ENCODE data around the gene GULP1. TPM values are rescaled to one million over a fixed set of nuclear protein-coding genes. Genes with fewer than 3 reads are reported as not detected.

Gene GULP1
- total and polyA plus RNA-seq, 2 of the 13 experiments (the other 11 are each of a cell fraction or from before 2014, with no cell fraction given): 0.15 TPM; not detected in 1

DNA sequence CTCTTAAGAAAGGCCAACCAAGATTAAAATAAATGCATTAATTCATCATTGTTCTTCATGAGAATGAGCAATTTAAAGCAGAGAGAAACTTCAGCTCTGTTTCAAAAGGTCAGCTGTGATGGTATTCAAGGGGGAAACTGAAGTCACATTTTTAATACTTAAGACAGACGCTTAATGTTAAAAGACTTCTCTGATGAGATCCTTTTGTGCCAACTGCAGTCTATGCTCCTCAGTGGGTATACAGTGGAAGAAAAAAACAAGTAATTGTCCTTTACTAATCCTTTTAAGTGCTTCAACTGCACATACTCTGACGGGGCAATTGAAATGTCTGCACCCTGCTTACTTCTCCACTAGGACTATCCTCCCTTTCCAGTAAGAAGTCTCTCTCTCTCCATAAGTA lies 309.7 kb downstream of the GULP1 start:
- CTCF ChIA-PET (ENCODE audit: low intra/inter-chr PET ratio, low total read pairs): no interaction called here
- Histone ChIP-seq H3K4me2 (ENCODE audit: low read depth, low read length) (no peak overlapping the region), H3K4me1 (ENCODE audit: insufficient read depth, low read length) (peaks cover 6% of the 10 kb centered on the region; the same call in 1 of the 2 replicates), H3K9me3 (ENCODE audit: low read length) (no peaks in the 10 kb centered on the region), H3K4me3 (replicated peaks in 1 of 3; ENCODE audit: insufficient read depth in 1 of 3, low read depth in 2 of 3, low read length in 3 of 3) (no peak overlapping the region), H3K27me3 (ENCODE audit: control insufficient read depth in 1 of 2, insufficient read depth in 2 of 2, low read length in 2 of 2) (no peaks in the 10 kb centered on the region), H3K79me2 (ENCODE audit: insufficient read depth, low read length) (no peaks in the 10 kb centered on the region), H2AFZ (ENCODE audit: low read length) (no peak overlapping the region), H3K27ac (ENCODE audit: extremely low read length, insufficient read depth, low read length) (no peak overlapping the region), H3K9ac (ENCODE audit: insufficient read depth, low read depth, low read length) (no peak overlapping the region), H3K36me3 (replicated peaks in 1 of 2; ENCODE audit: control insufficient read depth in 1 of 2, insufficient read depth in 2 of 2, low read length in 2 of 2) (no peaks in the 10 kb centered on the region), H4K20me1 (ENCODE audit: insufficient read depth, low read length) (no peaks in the 10 kb centered on the region)
- ATAC-seq: no peak
- intact Hi-C loops (cut with micrococcal nuclease; ENCODE audit: unreplicated experiment) (no loop called here), in situ Hi-C loops (cut with HindIII; ENCODE audit: extremely low pct_ligation_motif_present, low pct_unique_long_range_greater_than_20kb) (no loop called here)
- TF ChIP-seq, protein P1, sequence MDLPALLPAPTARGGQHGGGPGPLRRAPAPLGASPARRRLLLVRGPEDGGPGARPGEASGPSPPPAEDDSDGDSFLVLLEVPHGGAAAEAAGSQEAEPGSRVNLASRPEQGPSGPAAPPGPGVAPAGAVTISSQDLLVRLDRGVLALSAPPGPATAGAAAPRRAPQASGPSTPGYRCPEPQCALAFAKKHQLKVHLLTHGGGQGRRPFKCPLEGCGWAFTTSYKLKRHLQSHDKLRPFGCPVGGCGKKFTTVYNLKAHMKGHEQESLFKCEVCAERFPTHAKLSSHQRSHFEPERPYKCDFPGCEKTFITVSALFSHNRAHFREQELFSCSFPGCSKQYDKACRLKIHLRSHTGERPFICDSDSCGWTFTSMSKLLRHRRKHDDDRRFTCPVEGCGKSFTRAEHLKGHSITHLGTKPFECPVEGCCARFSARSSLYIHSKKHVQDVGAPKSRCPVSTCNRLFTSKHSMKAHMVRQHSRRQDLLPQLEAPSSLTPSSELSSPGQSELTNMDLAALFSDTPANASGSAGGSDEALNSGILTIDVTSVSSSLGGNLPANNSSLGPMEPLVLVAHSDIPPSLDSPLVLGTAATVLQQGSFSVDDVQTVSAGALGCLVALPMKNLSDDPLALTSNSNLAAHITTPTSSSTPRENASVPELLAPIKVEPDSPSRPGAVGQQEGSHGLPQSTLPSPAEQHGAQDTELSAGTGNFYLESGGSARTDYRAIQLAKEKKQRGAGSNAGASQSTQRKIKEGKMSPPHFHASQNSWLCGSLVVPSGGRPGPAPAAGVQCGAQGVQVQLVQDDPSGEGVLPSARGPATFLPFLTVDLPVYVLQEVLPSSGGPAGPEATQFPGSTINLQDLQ (CRISPR knock-in tag; IDR thresholded peaks at IDR 0.05): no peak
- TF ChIP-seq SRSF4 (IDR thresholded peaks at IDR 0.05; ENCODE audit: low read depth, low read length, poor library complexity, severe bottlenecking) (no peak), ARNTL (CRISPR knock-in tag; IDR thresholded peaks at IDR 0.05) (no peak), KAT2B (IDR thresholded peaks at IDR 0.05; ENCODE audit: borderline replicate concordance, low read depth, low read length) (no peak), PCBP1 (IDR thresholded peaks at IDR 0.05; ENCODE audit: borderline replicate concordance, low read depth, low read length) (no peak), ZZZ3 (CRISPR knock-in tag; IDR thresholded peaks at IDR 0.05; ENCODE audit: borderline replicate concordance) (no peak), HDAC2 (CRISPR knock-in tag; IDR thresholded peaks at IDR 0.05) (no peak), NCOA5 (CRISPR knock-in tag; IDR thresholded peaks at IDR 0.05) (no peak), ELF4 (CRISPR knock-in tag; IDR thresholded peaks at IDR 0.05; ENCODE audit: borderline replicate concordance) (no peak), FOXJ3 (CRISPR knock-in tag; IDR thresholded peaks at IDR 0.05; ENCODE audit: borderline replicate concordance) (no peak), KLF9 (CRISPR knock-in tag; IDR thresholded peaks at IDR 0.05; ENCODE audit: low read depth) (no peak), ZNF343 (CRISPR knock-in tag; IDR thresholded peaks at IDR 0.05) (no peak), RXRA (CRISPR knock-in tag; IDR thresholded peaks at IDR 0.05) (no peak), ELF1 (CRISPR knock-in tag; IDR thresholded peaks at IDR 0.05) (no peak), ZSCAN22 (CRISPR knock-in tag; IDR thresholded peaks at IDR 0.05) (no peak)
- TF ChIP-seq, protein P2, sequence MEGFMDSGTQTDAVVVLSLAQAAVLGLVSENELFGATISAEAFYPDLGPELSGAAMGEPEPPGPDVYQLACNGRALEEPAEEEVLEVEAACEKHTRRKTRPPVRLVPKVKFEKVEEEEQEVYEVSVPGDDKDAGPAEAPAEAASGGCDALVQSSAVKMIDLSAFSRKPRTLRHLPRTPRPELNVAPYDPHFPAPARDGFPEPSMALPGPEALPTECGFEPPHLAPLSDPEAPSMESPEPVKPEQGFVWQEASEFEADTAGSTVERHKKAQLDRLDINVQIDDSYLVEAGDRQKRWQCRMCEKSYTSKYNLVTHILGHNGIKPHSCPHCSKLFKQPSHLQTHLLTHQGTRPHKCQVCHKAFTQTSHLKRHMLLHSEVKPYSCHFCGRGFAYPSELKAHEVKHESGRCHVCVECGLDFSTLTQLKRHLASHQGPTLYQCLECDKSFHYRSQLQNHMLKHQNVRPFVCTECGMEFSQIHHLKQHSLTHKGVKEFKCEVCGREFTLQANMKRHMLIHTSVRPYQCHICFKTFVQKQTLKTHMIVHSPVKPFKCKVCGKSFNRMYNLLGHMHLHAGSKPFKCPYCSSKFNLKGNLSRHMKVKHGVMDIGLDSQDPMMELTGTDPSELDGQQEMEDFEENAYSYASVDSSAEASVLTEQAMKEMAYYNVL (CRISPR knock-in tag; IDR thresholded peaks at IDR 0.05; ENCODE audit: borderline replicate concordance): no peak
- TF ChIP-seq, protein P3, sequence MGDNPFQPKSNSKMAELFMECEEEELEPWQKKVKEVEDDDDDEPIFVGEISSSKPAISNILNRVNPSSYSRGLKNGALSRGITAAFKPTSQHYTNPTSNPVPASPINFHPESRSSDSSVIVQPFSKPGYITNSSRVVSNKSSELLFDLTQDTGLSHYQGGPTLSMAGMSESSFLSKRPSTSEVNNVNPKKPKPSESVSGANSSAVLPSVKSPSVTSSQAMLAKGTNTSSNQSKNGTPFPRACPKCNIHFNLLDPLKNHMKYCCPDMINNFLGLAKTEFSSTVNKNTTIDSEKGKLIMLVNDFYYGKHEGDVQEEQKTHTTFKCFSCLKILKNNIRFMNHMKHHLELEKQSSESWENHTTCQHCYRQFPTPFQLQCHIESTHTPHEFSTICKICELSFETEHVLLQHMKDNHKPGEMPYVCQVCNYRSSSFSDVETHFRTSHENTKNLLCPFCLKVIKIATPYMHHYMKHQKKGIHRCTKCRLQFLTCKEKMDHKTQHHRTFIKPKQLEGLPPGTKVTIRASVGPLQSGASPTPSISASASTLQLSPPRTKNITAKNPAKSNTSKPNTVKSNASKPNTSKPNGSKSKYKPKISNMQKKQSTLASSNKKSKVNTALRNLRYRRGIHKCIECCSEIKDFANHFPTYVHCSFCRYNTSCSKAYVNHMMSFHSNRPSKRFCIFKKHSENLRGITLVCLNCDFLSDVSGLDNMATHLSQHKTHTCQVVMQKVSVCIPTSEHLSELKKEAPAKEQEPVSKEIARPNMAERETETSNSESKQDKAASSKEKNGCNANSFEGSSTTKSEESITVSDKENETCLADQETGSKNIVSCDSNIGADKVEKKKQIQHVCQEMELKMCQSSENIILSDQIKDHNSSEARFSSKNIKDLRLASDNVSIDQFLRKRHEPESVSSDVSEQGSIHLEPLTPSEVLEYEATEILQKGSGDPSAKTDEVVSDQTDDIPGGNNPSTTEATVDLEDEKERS (CRISPR knock-in tag; IDR thresholded peaks at IDR 0.05): no peak
- POLR2A ChIA-PET: no interaction called here
- no peak for DNase-seq (ENCODE audit: low spot score)
- no peak for FAIRE-seq
- BruUV-seq (replicated peaks): no TSS peak
- 42% methylated on average over 2 of the region's 2 CpGs for WGBS (ENCODE audit: low lambda C conversion rate)

Measured in HepG2 (cell line).